Neural cell (in vitro differentiated cells): ENCODE data around the gene CARD16. TPM values are rescaled to one million over a fixed set of nuclear protein-coding genes. Genes with fewer than 3 reads are reported as not detected.
"Not testable (repeated sequence)": the region's sequence is repeated elsewhere in the genome, so short reads cannot be mapped to it uniquely, and the experiment has no call there.

ENCODE experiments used
- H2AFZ ChIP-seq: fragments of 200-600, 300-800 bp; sonication (generic), shearing (Covaris generic); 2 replicates; pipeline ENCODE4 v1.6.0; 2014; ENCODE audit warnings: low read depth, mild to moderate bottlenecking, antibody characterized with exemption, low read length, moderate library complexity
- H3F3A ChIP-seq: fragments of 200-600 bp; shearing (Covaris generic); 2 replicates; pipeline ENCODE4 v1.6.1; 2016; ENCODE audit warnings: mild to moderate bottlenecking, moderate library complexity, mixed read lengths, antibody characterized with exemption, low read length; ENCODE audit not compliant: insufficient read depth, poor library complexity, severe bottlenecking
- H3K27ac ChIP-seq: fragments of 200-600, 300-800 bp; sonication (generic), shearing (Covaris generic); 2 replicates; pipeline ENCODE4 v1.5.1; 2014; ENCODE audit warnings: mild to moderate bottlenecking, low read length, moderate library complexity
- H3K27me3 ChIP-seq: fragments of 300-800, 200-600 bp; sonication (generic), shearing (Covaris generic); 2 replicates; pipeline ENCODE4 v1.6.0; 2014; ENCODE audit warnings: mild to moderate bottlenecking, low read depth, low read length, moderate library complexity; ENCODE audit not compliant: insufficient read depth
- H3K36me3 ChIP-seq: fragments of 300-800, 200-600 bp; sonication (generic), shearing (Covaris generic); 2 replicates; pipeline ENCODE4 v1.5.1; 2014; ENCODE audit warnings: mild to moderate bottlenecking, antibody characterized with exemption, low read length, moderate library complexity; ENCODE audit not compliant: insufficient read depth
- H3K4me2 ChIP-seq: fragments of 300-800, 200-600 bp; sonication (generic), shearing (Covaris generic); 2 replicates; pipeline ENCODE4 v1.6.0; 2014; ENCODE audit warnings: mild to moderate bottlenecking, low read length
- H3K4me3 ChIP-seq: fragments of 300-800, 200-600 bp; sonication (generic), shearing (Covaris generic); 2 replicates; pipeline ENCODE4 v1.5.1; 2014; ENCODE audit warnings: mild to moderate bottlenecking, low read length, moderate library complexity
- H3K79me2 ChIP-seq: fragments of 200-600 bp; shearing (Covaris generic); replicated peaks from 2 replicates; pipeline ENCODE4 v1.6.0; 2014; ENCODE audit warnings: mild to moderate bottlenecking, low read length, moderate library complexity; ENCODE audit not compliant: insufficient read depth
- H3K9ac ChIP-seq: fragments of 300-800, 200-600 bp; sonication (generic), shearing (Covaris generic); 2 replicates; pipeline ENCODE4 v1.6.1; 2016; ENCODE audit warnings: mild to moderate bottlenecking, low read length, mixed read lengths
- H3K9me2 ChIP-seq: fragments of 200-600 bp; shearing (Covaris generic); 2 replicates; pipeline ENCODE4 v1.6.1; 2016; ENCODE audit warnings: mild to moderate bottlenecking, low read length, mixed read lengths; ENCODE audit not compliant: insufficient read depth
- H3K9me3 ChIP-seq: fragments of 200-600, 300-800 bp; sonication (generic), shearing (Covaris generic); 2 replicates; pipeline ENCODE4 v1.6.1; 2016; ENCODE audit warnings: mild to moderate bottlenecking, mixed run types, low read length, moderate library complexity, mixed read lengths
- H4K20me1 ChIP-seq: fragments of 200-600 bp; shearing (Covaris generic); 2 replicates; pipeline ENCODE4 v1.6.1; 2016; ENCODE audit warnings: mild to moderate bottlenecking, mixed run types; ENCODE audit not compliant: insufficient read depth
- CTCF ChIP-seq: fragments of 450-650 bp; IDR thresholded peaks from 2 replicates; pipeline ENCODE4 v1.5.1; 2014; ENCODE audit warnings: antibody characterized with exemption, mild to moderate bottlenecking, moderate library complexity; ENCODE audit not compliant: poor library complexity, severe bottlenecking
- EP300 ChIP-seq: fragments of 450-650 bp; conservative IDR thresholded peaks from 2 replicates; pipeline ENCODE4 v1.6.1; 2014; ENCODE audit warnings: antibody characterized with exemption, mild to moderate bottlenecking, moderate library complexity; ENCODE audit not compliant: poor library complexity, severe bottlenecking
- EZH2 ChIP-seq: fragments of 200-600, 300-800 bp; shearing (Covaris generic), sonication (generic); IDR thresholded peaks from 2 replicates; pipeline ENCODE4 v1.6.1; 2014; ENCODE audit warnings: antibody characterized with exemption, low read length, borderline replicate concordance, mild to moderate bottlenecking; ENCODE audit not compliant: insufficient read depth, poor library complexity, severe bottlenecking
- MXI1 ChIP-seq: fragments of 450-650 bp; conservative IDR thresholded peaks from 2 replicates; pipeline ENCODE4 v1.6.1; 2014; ENCODE audit warnings: antibody characterized with exemption, mild to moderate bottlenecking; ENCODE audit not compliant: poor library complexity, severe bottlenecking
- POLR2AphosphoS5 ChIP-seq: IDR thresholded peaks from 2 replicates; pipeline ENCODE4 v1.6.1; 2012
- RAD21 ChIP-seq: fragments of 450-650 bp; conservative IDR thresholded peaks from 2 replicates; pipeline ENCODE4 v1.6.1; 2014; ENCODE audit warnings: antibody characterized with exemption, mild to moderate bottlenecking, moderate library complexity
- REST ChIP-seq: IDR thresholded peaks from 2 replicates; pipeline ENCODE4 v1.6.1; 2012; ENCODE audit warnings: borderline replicate concordance
- SMC3 ChIP-seq: fragments of 450-650 bp; conservative IDR thresholded peaks from 2 replicates; pipeline ENCODE4 v1.6.1; 2014; ENCODE audit warnings: antibody characterized with exemption, mild to moderate bottlenecking, moderate library complexity; ENCODE audit not compliant: poor library complexity
- TAF1 ChIP-seq: IDR thresholded peaks from 2 replicates; pipeline ENCODE4 v1.6.1; 2012; ENCODE audit warnings: low read depth
- polyA plus RNA-seq: library from polyadenylated mRNA; depleted of rRNA; stranded (reverse); fragments of >200 nt; gene quantifications from 2 replicates; pipeline ENCODE4 v1.2.3, GENCODE V29; 2014

Gene CARD16
- polyA plus RNA-seq, 1 donor from 2014 or later, result not detected

GRCh38 chr11:105078283-105078682 is 33.1 kb upstream of the CARD16 start:
- H3K9me3 ChIP-seq, result no peaks in the 10 kb centered on the region
- no peak for TF ChIP-seq CTCF
- TF ChIP-seq TAF1, result no peak
- no peak for TF ChIP-seq MXI1
- no peak for TF ChIP-seq RAD21
- no peak for TF ChIP-seq REST
- no peak for TF ChIP-seq EP300
- no peak for TF ChIP-seq EZH2
- TF ChIP-seq POLR2AphosphoS5, result no peak
- TF ChIP-seq SMC3, result no peak
- no peak overlapping the region for H2AFZ ChIP-seq
- H3K9me2 ChIP-seq, result no peaks in the 10 kb centered on the region
- no peaks in the 10 kb centered on the region for H3K79me2 ChIP-seq
- no peak overlapping the region for H3K4me2 ChIP-seq
- no peaks in the 10 kb centered on the region for H4K20me1 ChIP-seq
- H3K9ac ChIP-seq, result no peak overlapping the region
- no peak overlapping the region for H3K27ac ChIP-seq
- no peak overlapping the region for H3K4me3 ChIP-seq
- no peaks in the 10 kb centered on the region for H3K36me3 ChIP-seq
- H3F3A ChIP-seq, result no peaks in the 10 kb centered on the region
- H3K27me3 ChIP-seq, result no peaks in the 10 kb centered on the region

- not testable (repeated sequence) for H3K27me3 ChIP-seq, H3K79me2 ChIP-seq, H3K4me2 ChIP-seq, H3K4me3 ChIP-seq, H3K36me3 ChIP-seq, H2AFZ ChIP-seq, H3K27ac ChIP-seq, H3K9ac ChIP-seq, H4K20me1 ChIP-seq, H3K9me3 ChIP-seq, H3F3A ChIP-seq, H3K9me2 ChIP-seq
Measured at GRCh38 chr11:105077141-105077790, 32.1 kb upstream of the CARD16 start.

GRCh38 chr11:105074166-105074530 is 29.0 kb upstream of the CARD16 start:
- H3K27me3 ChIP-seq, result no peaks in the 10 kb centered on the region
- no peaks in the 10 kb centered on the region for H4K20me1 ChIP-seq
- H3K9me2 ChIP-seq, result no peaks in the 10 kb centered on the region

More at GRCh38 chr11:105074166-105074530, 29.0 kb upstream of the CARD16 start:
- Histone ChIP-seq H3K36me3 (no peaks in the 10 kb centered on the region), H3F3A (no peaks in the 10 kb centered on the region), H3K9ac (no peak overlapping the region), H2AFZ (no peak overlapping the region), H3K9me3 (no peaks in the 10 kb centered on the region), H3K27ac (no peak overlapping the region), H3K4me3 (no peak overlapping the region), H3K4me2 (no peak overlapping the region), H3K79me2 (no peaks in the 10 kb centered on the region)
- TF ChIP-seq TAF1, result no peak
- TF ChIP-seq EZH2, result no peak
- no peak for TF ChIP-seq MXI1
- TF ChIP-seq REST, result no peak
- TF ChIP-seq RAD21, result no peak
- no peak for TF ChIP-seq CTCF
- no peak for TF ChIP-seq SMC3
- TF ChIP-seq EP300, result no peak
- no peak for TF ChIP-seq POLR2AphosphoS5
